Measurements from ENCODE around the gene FTO. TPM values are rescaled to one million over a fixed set of nuclear protein-coding genes. Genes with fewer than 3 reads are reported as not detected.

Gene FTO
- total RNA-seq, 1 experiment from 2014 or later, result 57.4 TPM

DNA sequence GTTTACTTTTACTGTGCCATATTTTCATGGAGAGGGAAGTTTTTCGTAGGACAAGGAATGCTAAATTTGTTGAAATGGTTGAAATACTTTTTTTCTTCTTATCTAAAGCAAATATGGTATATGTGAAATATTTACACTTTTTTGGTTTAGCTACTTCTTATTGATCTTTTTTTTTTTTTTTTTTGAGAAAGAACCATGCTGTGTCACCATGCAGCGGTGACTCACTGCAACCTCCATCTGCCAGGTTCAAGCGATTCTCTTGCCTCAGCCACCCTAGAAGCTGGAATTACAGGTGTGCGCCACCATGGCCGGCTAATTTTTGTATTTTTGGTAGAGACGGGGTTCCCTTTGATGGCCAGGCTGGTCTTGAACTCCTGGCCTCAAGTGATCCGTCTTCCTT is 100.5 kb downstream of the FTO start:
- ChIA-PET CTCF (no interaction called here), POLR2A (no interaction called here)
- Mint-ChIP-seq H3K36me3 (0 out of 2 replicates have a peak, but pooled peaks cover 6% of the 10 kb centered on the region), H3K4me3 (no peak overlapping the region), H3K27ac (no peak overlapping the region; the same call in 1 of the 2 replicates), H3K9me3 (peaks cover 6% of the 10 kb centered on the region), H3K4me1 (peaks cover 46% of the 10 kb centered on the region), H3K27me3 (ENCODE audit: low read depth) (no peaks in the 10 kb centered on the region)
- no peak for DNase-seq (ENCODE audit: low spot score)
- ATAC-seq, result no peak
- TF ChIP-seq, protein P1, sequence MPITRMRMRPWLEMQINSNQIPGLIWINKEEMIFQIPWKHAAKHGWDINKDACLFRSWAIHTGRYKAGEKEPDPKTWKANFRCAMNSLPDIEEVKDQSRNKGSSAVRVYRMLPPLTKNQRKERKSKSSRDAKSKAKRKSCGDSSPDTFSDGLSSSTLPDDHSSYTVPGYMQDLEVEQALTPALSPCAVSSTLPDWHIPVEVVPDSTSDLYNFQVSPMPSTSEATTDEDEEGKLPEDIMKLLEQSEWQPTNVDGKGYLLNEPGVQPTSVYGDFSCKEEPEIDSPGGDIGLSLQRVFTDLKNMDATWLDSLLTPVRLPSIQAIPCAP (CRISPR knock-in tag; IDR thresholded peaks at IDR 0.05), result no peak
- no peak for TF ChIP-seq ZNF219 (CRISPR knock-in tag; IDR thresholded peaks at IDR 0.05; ENCODE audit: borderline replicate concordance)
- TF ChIP-seq GABPB1 (CRISPR knock-in tag; IDR thresholded peaks at IDR 0.05), result no peak
- no peak for TF ChIP-seq JAZF1 (CRISPR knock-in tag; IDR thresholded peaks at IDR 0.05)
- TF ChIP-seq ZBTB21 (CRISPR knock-in tag; IDR thresholded peaks at IDR 0.05; ENCODE audit: borderline replicate concordance), result no peak
- TF ChIP-seq NR1H2 (CRISPR knock-in tag; IDR thresholded peaks at IDR 0.05), result no peak
- TF ChIP-seq ZNF416 (CRISPR knock-in tag; IDR thresholded peaks at IDR 0.05), result no peak
- no peak for TF ChIP-seq CREM (CRISPR knock-in tag; IDR thresholded peaks at IDR 0.05)
- no peak for TF ChIP-seq HMGA2 (CRISPR knock-in tag; IDR thresholded peaks at IDR 0.05)
- no peak for TF ChIP-seq SMAD3 (CRISPR knock-in tag; IDR thresholded peaks at IDR 0.05; ENCODE audit: borderline replicate concordance)
- no peak for TF ChIP-seq E2F5 (CRISPR knock-in tag; IDR thresholded peaks at IDR 0.05)
- no peak for TF ChIP-seq IRF2 (CRISPR knock-in tag; IDR thresholded peaks at IDR 0.05; ENCODE audit: borderline replicate concordance, low read depth)
- TF ChIP-seq, protein P2, sequence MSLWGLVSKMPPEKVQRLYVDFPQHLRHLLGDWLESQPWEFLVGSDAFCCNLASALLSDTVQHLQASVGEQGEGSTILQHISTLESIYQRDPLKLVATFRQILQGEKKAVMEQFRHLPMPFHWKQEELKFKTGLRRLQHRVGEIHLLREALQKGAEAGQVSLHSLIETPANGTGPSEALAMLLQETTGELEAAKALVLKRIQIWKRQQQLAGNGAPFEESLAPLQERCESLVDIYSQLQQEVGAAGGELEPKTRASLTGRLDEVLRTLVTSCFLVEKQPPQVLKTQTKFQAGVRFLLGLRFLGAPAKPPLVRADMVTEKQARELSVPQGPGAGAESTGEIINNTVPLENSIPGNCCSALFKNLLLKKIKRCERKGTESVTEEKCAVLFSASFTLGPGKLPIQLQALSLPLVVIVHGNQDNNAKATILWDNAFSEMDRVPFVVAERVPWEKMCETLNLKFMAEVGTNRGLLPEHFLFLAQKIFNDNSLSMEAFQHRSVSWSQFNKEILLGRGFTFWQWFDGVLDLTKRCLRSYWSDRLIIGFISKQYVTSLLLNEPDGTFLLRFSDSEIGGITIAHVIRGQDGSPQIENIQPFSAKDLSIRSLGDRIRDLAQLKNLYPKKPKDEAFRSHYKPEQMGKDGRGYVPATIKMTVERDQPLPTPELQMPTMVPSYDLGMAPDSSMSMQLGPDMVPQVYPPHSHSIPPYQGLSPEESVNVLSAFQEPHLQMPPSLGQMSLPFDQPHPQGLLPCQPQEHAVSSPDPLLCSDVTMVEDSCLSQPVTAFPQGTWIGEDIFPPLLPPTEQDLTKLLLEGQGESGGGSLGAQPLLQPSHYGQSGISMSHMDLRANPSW (CRISPR knock-in tag; conservative IDR thresholded peaks at IDR 0.05; ENCODE audit: low read depth), result no peak
- no peak for TF ChIP-seq GRHL2 (CRISPR knock-in tag; IDR thresholded peaks at IDR 0.05; ENCODE audit: insufficient replicate concordance, severe bottlenecking)
- no peak for TF ChIP-seq SMAD4 (CRISPR knock-in tag; IDR thresholded peaks at IDR 0.05)
- TF ChIP-seq ZNF423 (CRISPR knock-in tag; IDR thresholded peaks at IDR 0.05), result no peak

DNA sequence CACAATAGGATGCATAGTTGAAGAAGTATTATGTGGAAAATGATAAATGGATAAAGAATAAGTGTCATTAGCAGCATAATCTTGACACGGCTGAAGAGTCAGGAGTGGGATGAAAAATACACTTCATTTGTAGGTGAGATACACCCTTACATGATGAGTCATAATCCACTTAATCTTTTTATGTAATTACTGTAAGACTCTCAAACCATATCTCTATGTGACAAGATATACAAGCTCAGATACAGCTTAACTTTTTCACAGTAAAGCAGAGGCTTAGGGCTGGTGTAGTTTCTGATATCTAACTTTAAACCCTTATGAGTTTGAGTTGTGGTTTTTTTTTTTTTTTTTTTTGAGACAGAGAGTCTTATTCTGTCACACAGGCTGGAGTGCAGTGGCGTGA is 101.2 kb downstream of the FTO start:
- TF ChIP-seq PRRX2 (CRISPR knock-in tag; IDR thresholded peaks at IDR 0.05) (no peak), ZBTB21 (CRISPR knock-in tag; IDR thresholded peaks at IDR 0.05; ENCODE audit: borderline replicate concordance) (no peak)

DNA sequence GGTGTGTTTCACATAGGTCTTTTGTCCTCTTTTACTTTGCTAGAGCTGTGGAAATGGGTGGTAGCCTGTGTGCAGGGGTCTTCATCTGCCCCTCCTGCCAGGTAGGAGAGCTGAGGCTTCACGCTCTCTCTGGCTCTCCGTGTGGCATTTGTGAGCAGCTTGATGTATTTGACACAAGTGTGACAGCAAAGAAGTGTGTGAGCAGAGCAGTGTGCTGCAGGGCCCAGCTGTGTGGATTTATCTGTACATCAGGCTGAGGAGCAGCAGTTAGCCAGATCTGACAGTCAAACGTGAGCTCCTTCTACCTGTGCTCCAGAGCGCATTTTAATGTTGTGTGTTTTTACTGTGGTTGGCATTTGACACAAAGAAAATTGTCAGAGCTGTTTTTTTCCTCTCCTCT is 101.8 kb downstream of the FTO start:
- ChIA-PET CTCF (interaction anchor here (0.8 to 1.5 kb wide), 3 partner anchors 62 to 114 kb away, joined by 3 to 6 read pairs (median 4); no protein-coding TSS in a partner anchor), POLR2A (interaction anchor here (1.3 kb wide), 1 partner anchor 9 kb away, joined by 3 read pairs; no protein-coding TSS in a partner anchor)

More for the DNA sequence above, 101.2 kb downstream of the FTO start:
- CTCF ChIA-PET, result interaction anchor here (1.2 to 1.5 kb wide), 2 partner anchors 62 to 113 kb away, joined by 4 to 6 read pairs; no protein-coding TSS in a partner anchor
- H3K27me3 Mint-ChIP-seq (ENCODE audit: low read depth), result no peaks in the 10 kb centered on the region
- POLR2A ChIA-PET, result interaction anchor here (1.3 kb wide), 1 partner anchor 10 kb away, joined by 3 read pairs; no protein-coding TSS in a partner anchor
- H3K9me3 Mint-ChIP-seq, result peaks cover 6% of the 10 kb centered on the region
- 0 out of 2 replicates have a peak, but pooled peaks cover 6% of the 10 kb centered on the region for H3K36me3 Mint-ChIP-seq
- DNase-seq (ENCODE audit: low spot score) (no peak), ATAC-seq (no peak)
- H3K27ac Mint-ChIP-seq, result no peak overlapping the region; the same call in 1 of the 2 replicates
- H3K4me3 Mint-ChIP-seq, result no peak overlapping the region
- peaks cover 46% of the 10 kb centered on the region for H3K4me1 Mint-ChIP-seq

More for the DNA sequence above, 101.8 kb downstream of the FTO start:
- Mint-ChIP-seq H3K27me3 (ENCODE audit: low read depth) (no peaks in the 10 kb centered on the region), H3K4me3 (no peak overlapping the region), H3K9me3 (peaks cover 6% of the 10 kb centered on the region), H3K36me3 (0 out of 2 replicates have a peak, but pooled peaks cover 6% of the 10 kb centered on the region), H3K27ac (peak overlapping the region; percentile 53; the same call in 1 of the 2 replicates), H3K4me1 (peaks cover 46% of the 10 kb centered on the region)
- TF ChIP-seq, protein P3, sequence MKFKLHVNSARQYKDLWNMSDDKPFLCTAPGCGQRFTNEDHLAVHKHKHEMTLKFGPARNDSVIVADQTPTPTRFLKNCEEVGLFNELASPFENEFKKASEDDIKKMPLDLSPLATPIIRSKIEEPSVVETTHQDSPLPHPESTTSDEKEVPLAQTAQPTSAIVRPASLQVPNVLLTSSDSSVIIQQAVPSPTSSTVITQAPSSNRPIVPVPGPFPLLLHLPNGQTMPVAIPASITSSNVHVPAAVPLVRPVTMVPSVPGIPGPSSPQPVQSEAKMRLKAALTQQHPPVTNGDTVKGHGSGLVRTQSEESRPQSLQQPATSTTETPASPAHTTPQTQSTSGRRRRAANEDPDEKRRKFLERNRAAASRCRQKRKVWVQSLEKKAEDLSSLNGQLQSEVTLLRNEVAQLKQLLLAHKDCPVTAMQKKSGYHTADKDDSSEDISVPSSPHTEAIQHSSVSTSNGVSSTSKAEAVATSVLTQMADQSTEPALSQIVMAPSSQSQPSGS (CRISPR knock-in tag; IDR thresholded peaks at IDR 0.05; ENCODE audit: borderline replicate concordance, low read depth), result no peak
- no peak for TF ChIP-seq FOXP1 (CRISPR knock-in tag; IDR thresholded peaks at IDR 0.05; ENCODE audit: borderline replicate concordance)
- no peak for TF ChIP-seq ETV6 (CRISPR knock-in tag; IDR thresholded peaks at IDR 0.05)
- no peak for TF ChIP-seq SOX15 (CRISPR knock-in tag; IDR thresholded peaks at IDR 0.05)
- no peak for DNase-seq (ENCODE audit: low spot score)
- no peak for ATAC-seq
